ENCODE measurements around the gene TMPRSS9.

TMPRSS9 gene

GRCh38 chr19:2359992-2360685 lies at the start of gene TMPRSS9:
Gene TMPRSS9, plus strand, starts transcription at chr19:2360265. Its CDS starts 29,521 bp downstream, at chr19:2389786.
- no peaks in the 10 kb centered on the region for H3K4me1 Mint-ChIP-seq (ENCODE audit: low read depth)
- no peaks in the 10 kb centered on the region for H3K36me3 Mint-ChIP-seq (ENCODE audit: low read depth)
- no peak within 1 kb of the TSS for H3K4me3 Mint-ChIP-seq
- no peak within 1 kb of the TSS for H3K27ac Mint-ChIP-seq
- no peaks in the 10 kb centered on the region for H3K9me3 Mint-ChIP-seq
- intact Hi-C loops (cut with micrococcal nuclease) = no loop called here
- peaks cover 39% of the 10 kb centered on the region for H3K27me3 Mint-ChIP-seq

DNA sequence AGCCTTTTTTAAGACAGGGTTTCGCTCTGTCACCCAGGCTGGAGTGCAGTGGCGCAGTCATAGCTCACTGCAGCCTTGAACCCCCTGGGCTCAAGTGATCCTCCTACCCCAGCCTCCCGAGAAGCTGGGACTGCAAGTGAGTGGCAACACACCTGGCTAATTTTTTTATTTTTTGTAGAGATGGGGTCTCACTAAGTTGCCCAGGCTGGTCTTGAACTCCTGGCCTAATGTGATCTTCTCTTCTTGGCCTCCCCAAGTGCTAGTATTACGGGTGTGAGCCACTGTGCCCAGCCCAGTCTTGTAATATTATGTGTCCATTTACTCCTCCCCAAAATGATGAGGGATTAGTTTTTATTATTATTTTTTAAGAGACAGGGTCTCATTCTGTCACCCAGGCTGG lies 49.0 kb upstream of the TMPRSS9 start:
- Mint-ChIP-seq H3K27ac (no peak overlapping the region), H3K27me3 (peaks cover 68% of the 10 kb centered on the region), H3K36me3 (ENCODE audit: low read depth) (no peaks in the 10 kb centered on the region), H3K4me3 (no peak overlapping the region), H3K4me1 (ENCODE audit: low read depth) (peaks cover 29% of the 10 kb centered on the region), H3K9me3 (no peaks in the 10 kb centered on the region)
- intact Hi-C loops (cut with micrococcal nuclease) = no loop called here

DNA sequence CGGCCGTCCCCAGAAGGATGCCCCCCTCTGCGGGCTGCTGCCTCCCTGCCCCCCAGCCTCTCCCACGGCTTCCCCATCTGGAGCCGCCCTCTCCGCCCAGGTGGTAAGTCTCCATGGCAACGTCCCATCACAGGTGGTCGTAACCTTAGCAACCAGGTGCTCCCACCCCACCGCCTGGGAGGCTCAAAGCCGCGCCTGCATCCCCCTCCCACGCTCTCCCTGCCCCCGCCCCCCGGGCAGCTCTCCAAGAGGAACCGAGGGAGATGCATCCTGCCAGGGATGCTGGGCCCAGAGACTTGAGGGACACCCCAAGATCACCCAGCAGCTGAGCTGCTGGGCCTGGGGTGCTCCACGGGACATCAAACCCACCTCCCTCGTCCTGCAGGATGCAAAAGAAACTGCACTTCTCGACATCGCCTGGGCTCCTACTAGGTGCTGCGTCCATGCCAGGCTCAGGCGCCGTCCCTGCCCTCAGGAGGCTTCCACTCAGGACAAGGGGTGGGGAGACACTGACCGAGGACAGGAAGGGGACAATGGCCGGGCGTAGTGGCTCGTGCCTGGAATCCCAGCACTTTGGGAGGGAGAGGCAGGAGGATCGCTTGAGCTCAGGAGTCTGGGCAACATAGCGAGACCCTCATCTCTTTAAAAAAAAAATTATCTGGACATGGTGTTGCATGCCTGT lies 47.1 kb upstream of the TMPRSS9 start:
- H3K27ac Mint-ChIP-seq = no peak overlapping the region
- peaks cover 51% of the 10 kb centered on the region for H3K27me3 Mint-ChIP-seq
- H3K9me3 Mint-ChIP-seq = no peaks in the 10 kb centered on the region
- no peaks in the 10 kb centered on the region for H3K36me3 Mint-ChIP-seq (ENCODE audit: low read depth)
- peaks cover 33% of the 10 kb centered on the region for H3K4me1 Mint-ChIP-seq (ENCODE audit: low read depth)
- no peak overlapping the region for H3K4me3 Mint-ChIP-seq
- intact Hi-C loops (cut with micrococcal nuclease) = no loop called here

- peak overlapping the region; percentile 55 for H3K4me3 Mint-ChIP-seq
- peaks cover 26% of the 10 kb centered on the region for H3K4me1 Mint-ChIP-seq (ENCODE audit: low read depth)
- no peaks in the 10 kb centered on the region for H3K36me3 Mint-ChIP-seq (ENCODE audit: low read depth)
- H3K27me3 Mint-ChIP-seq = peaks cover 30% of the 10 kb centered on the region
- no peaks in the 10 kb centered on the region for H3K9me3 Mint-ChIP-seq
- peak overlapping the region; percentile 59 for H3K27ac Mint-ChIP-seq
- intact Hi-C loops (cut with micrococcal nuclease) = loop anchor here (5.0 kb wide), 1 partner anchor 78 kb away; the partner anchor contains the start of genes PLEKHJ1 and SF3A2
These were observed 44.8 kb upstream of the TMPRSS9 start for GRCh38 chr19:2315121-2315817.

- Mint-ChIP-seq H3K27me3 (peaks cover 23% of the 10 kb centered on the region), H3K36me3 (ENCODE audit: low read depth) (peaks cover 1% of the 10 kb centered on the region), H3K9me3 (no peaks in the 10 kb centered on the region), H3K27ac (peak overlapping the region; percentile 59), H3K4me3 (peak overlapping the region; percentile 55), H3K4me1 (ENCODE audit: low read depth) (peaks cover 26% of the 10 kb centered on the region)
- intact Hi-C loops (cut with micrococcal nuclease) = loop anchor here (1.0 to 5.0 kb wide), 3 partner anchors 41 to 160 kb away; partner anchors contain the start of genes PLEKHJ1 and SF3A2
These were observed 44.2 kb upstream of the TMPRSS9 start for GRCh38 chr19:2315818-2316353.

DNA sequence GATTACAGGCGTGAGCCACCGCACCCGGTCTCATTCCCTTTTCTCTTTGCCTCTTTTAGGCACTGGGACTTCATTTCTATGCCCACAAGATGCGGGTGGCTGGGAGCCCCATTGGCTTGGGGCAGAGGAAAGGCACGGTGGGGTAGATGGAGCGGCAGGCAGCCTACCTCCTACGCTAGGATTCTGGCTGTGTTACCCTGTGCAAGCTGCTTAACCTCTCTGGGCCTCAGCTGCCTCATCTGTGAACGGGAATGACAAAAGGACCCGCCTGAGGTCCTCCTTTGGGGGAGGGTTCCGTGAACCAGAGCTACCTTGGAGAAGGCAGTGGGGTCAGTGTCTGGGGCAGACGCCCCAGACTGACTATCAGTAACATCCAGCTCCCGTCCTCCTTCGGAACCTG lies 42.8 kb upstream of the TMPRSS9 start:
- peaks cover 15% of the 10 kb centered on the region for H3K36me3 Mint-ChIP-seq (ENCODE audit: low read depth)
- no peaks in the 10 kb centered on the region for H3K9me3 Mint-ChIP-seq
- no peak overlapping the region for H3K4me3 Mint-ChIP-seq
- intact Hi-C loops (cut with micrococcal nuclease) = loop anchor here (2.0 to 5.0 kb wide), 2 partner anchors 42 to 80 kb away; partner anchors contain the start of genes PLEKHJ1 and SF3A2
- H3K27me3 Mint-ChIP-seq = peaks cover 12% of the 10 kb centered on the region
- H3K4me1 Mint-ChIP-seq (ENCODE audit: low read depth) = peaks cover 26% of the 10 kb centered on the region
- H3K27ac Mint-ChIP-seq = peak overlapping the region; percentile 50

- H3K27ac Mint-ChIP-seq = peak overlapping the region; percentile 50
- H3K9me3 Mint-ChIP-seq = no peaks in the 10 kb centered on the region
- peaks cover 7% of the 10 kb centered on the region for H3K27me3 Mint-ChIP-seq
- intact Hi-C loops (cut with micrococcal nuclease) = loop anchor here (2.0 to 5.0 kb wide), 2 partner anchors 43 to 80 kb away; partner anchors contain the start of genes PLEKHJ1 and SF3A2
- H3K4me3 Mint-ChIP-seq = no peak overlapping the region
- peaks cover 20% of the 10 kb centered on the region for H3K36me3 Mint-ChIP-seq (ENCODE audit: low read depth)
- H3K4me1 Mint-ChIP-seq (ENCODE audit: low read depth) = peaks cover 26% of the 10 kb centered on the region
These were observed 42.3 kb upstream of the TMPRSS9 start for GRCh38 chr19:2317756-2318155.

DNA sequence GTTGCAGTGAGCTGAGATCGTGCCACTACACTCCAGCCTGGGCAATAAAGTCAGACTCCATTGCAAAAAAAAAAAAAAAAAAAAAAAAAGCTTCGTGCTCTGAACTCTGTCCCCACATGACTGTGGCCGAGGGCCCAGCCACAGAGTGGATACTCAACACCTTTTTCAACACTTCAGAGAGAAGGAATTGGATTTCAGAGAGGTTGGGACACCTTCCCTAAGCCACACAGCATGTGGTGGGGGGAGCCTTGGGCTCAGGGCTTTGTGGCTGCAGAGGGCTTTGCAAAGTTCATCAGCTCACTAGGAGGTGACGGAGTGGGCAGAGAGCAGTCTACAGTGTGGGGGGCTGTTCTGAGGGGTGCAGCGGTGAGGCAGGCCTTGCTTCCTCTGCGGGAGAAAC lies 41.1 kb upstream of the TMPRSS9 start:
- H3K27ac Mint-ChIP-seq = no peak overlapping the region
- intact Hi-C loops (cut with micrococcal nuclease) = loop anchor here (5.0 kb wide), 1 partner anchor 82 kb away; the partner anchor contains the start of genes PLEKHJ1 and SF3A2
- peaks cover 32% of the 10 kb centered on the region for H3K36me3 Mint-ChIP-seq (ENCODE audit: low read depth)
- no peak overlapping the region for H3K4me3 Mint-ChIP-seq
- peaks cover 26% of the 10 kb centered on the region for H3K4me1 Mint-ChIP-seq (ENCODE audit: low read depth)
- no peaks in the 10 kb centered on the region for H3K27me3 Mint-ChIP-seq
- H3K9me3 Mint-ChIP-seq = no peaks in the 10 kb centered on the region

- intact Hi-C loops (cut with micrococcal nuclease) = loop anchor here (5.0 kb wide), 1 partner anchor 82 kb away; the partner anchor contains the start of genes PLEKHJ1 and SF3A2
- no peak overlapping the region for H3K4me3 Mint-ChIP-seq
- peaks cover 24% of the 10 kb centered on the region for H3K4me1 Mint-ChIP-seq (ENCODE audit: low read depth)
- H3K27me3 Mint-ChIP-seq = no peaks in the 10 kb centered on the region
- no peak overlapping the region for H3K27ac Mint-ChIP-seq
- H3K9me3 Mint-ChIP-seq = no peaks in the 10 kb centered on the region
- peaks cover 38% of the 10 kb centered on the region for H3K36me3 Mint-ChIP-seq (ENCODE audit: low read depth)
These were observed 40.5 kb upstream of the TMPRSS9 start for GRCh38 chr19:2319551-2319950.

GRCh38 chr19:2320049-2320448 lies 40.0 kb upstream of the TMPRSS9 start:
- H3K9me3 Mint-ChIP-seq = no peaks in the 10 kb centered on the region
- H3K4me1 Mint-ChIP-seq (ENCODE audit: low read depth) = peaks cover 19% of the 10 kb centered on the region
- H3K27me3 Mint-ChIP-seq = no peaks in the 10 kb centered on the region
- intact Hi-C loops (cut with micrococcal nuclease) = no loop called here
- H3K36me3 Mint-ChIP-seq (ENCODE audit: low read depth) = peaks cover 43% of the 10 kb centered on the region
- no peak overlapping the region for H3K4me3 Mint-ChIP-seq
- no peak overlapping the region for H3K27ac Mint-ChIP-seq

DNA sequence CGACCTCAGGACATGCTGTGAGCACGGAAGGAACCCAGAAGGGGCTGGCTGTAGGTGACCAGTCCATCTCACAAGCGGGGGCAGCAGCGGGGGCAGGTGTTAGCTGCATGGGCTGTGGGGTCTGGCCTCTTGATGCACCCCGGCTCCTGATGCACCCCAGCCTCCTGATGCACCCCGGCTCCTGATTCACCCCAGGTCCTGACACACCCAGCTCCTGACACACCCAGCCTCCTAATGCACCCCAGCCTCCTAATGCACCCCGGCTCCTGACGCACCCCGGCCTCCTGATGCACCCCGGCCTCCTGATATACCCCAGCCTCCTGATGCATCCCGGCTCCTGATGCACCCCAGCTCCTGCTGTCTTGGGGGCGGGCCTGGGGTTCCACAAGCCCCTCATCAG lies 39.1 kb upstream of the TMPRSS9 start:
- Mint-ChIP-seq H3K36me3 (ENCODE audit: low read depth) (peaks cover 52% of the 10 kb centered on the region), H3K27ac (no peak overlapping the region), H3K4me3 (no peak overlapping the region), H3K9me3 (no peaks in the 10 kb centered on the region), H3K27me3 (no peaks in the 10 kb centered on the region), H3K4me1 (ENCODE audit: low read depth) (peaks cover 19% of the 10 kb centered on the region)
- intact Hi-C loops (cut with micrococcal nuclease) = no loop called here

- H3K27me3 Mint-ChIP-seq = no peaks in the 10 kb centered on the region
- H3K36me3 Mint-ChIP-seq (ENCODE audit: low read depth) = peaks cover 60% of the 10 kb centered on the region
- intact Hi-C loops (cut with micrococcal nuclease) = no loop called here
- H3K4me1 Mint-ChIP-seq (ENCODE audit: low read depth) = peaks cover 22% of the 10 kb centered on the region
- no peak overlapping the region for H3K27ac Mint-ChIP-seq
- H3K4me3 Mint-ChIP-seq = no peak overlapping the region
- H3K9me3 Mint-ChIP-seq = no peaks in the 10 kb centered on the region
These were observed 38.3 kb upstream of the TMPRSS9 start for GRCh38 chr19:2321565-2322283.

GRCh38 chr19:2323707-2324106 lies 36.4 kb upstream of the TMPRSS9 start:
- intact Hi-C loops (cut with micrococcal nuclease) = no loop called here
- Mint-ChIP-seq H3K4me1 (ENCODE audit: low read depth) (peaks cover 35% of the 10 kb centered on the region), H3K27me3 (no peaks in the 10 kb centered on the region), H3K27ac (no peak overlapping the region), H3K4me3 (no peak overlapping the region), H3K9me3 (no peaks in the 10 kb centered on the region), H3K36me3 (ENCODE audit: low read depth) (peaks cover 76% of the 10 kb centered on the region)
